H1 (cell line): ENCODE measurements around the gene TMEM187. TPM values are rescaled to one million over a fixed set of nuclear protein-coding genes. Genes with fewer than 3 reads are reported as not detected.

ENCODE experiments used
- CTCF ChIA-PET: fragments of 300-600 bp; sonication (Branson Sonifier 250); formaldehyde crosslinking; loops from one replicate; lab custom pipeline; 2021; ENCODE audit not compliant: partially characterized antibody; lab: Charles Lee
- POLR2A ChIA-PET: fragments of 300-600 bp; sonication (Branson Sonifier 250); formaldehyde crosslinking; loops from one replicate; lab custom pipeline; 2021; ENCODE audit warnings: inconsistent platforms; ENCODE audit not compliant: partially characterized antibody; lab: Charles Lee
- DNase-seq, 2 experiments: peaks; one replicate each; pipeline versions ENCODE4 v3.0.0 to v3.0.0-alpha.2; 2010 to 2022; ENCODE audit warnings: low spot score in 2 of 2, low read depth in 1 of 2, mixed read lengths in 1 of 2
- FAIRE-seq: peaks from 2 replicates; lab custom pipeline; 2011; peaks lifted over from hg19 to GRCh38; lab: Jason Lieb, UNC
- H2AFZ ChIP-seq: 2 replicates; pipeline ENCODE4 v1.8.1; 2012; ENCODE audit warnings: low read length, inconsistent platforms
- H2AK5ac ChIP-seq: 2 replicates; pipeline ENCODE4 v1.6.1; 2013; ENCODE audit warnings: low read depth, low read length
- H2BK120ac ChIP-seq: replicated peaks from 2 replicates; pipeline ENCODE3; 2013; ENCODE audit warnings: low read depth, low read length, inconsistent platforms
- H2BK12ac ChIP-seq: 2 replicates; pipeline ENCODE4 v1.6.1; 2013; ENCODE audit warnings: low read depth, low read length
- H2BK15ac ChIP-seq: 2 replicates; pipeline ENCODE4 v1.6.1; 2013; ENCODE audit warnings: low read length
- H2BK20ac ChIP-seq: 2 replicates; pipeline ENCODE4 v1.6.1; 2013; ENCODE audit warnings: low read length
- H2BK5ac ChIP-seq: 2 replicates; pipeline ENCODE4 v1.6.1; 2013; ENCODE audit warnings: low read depth, low read length
- H3K14ac ChIP-seq: 2 replicates; pipeline ENCODE4 v1.6.1; 2013; ENCODE audit warnings: inconsistent platforms; ENCODE audit not compliant: insufficient read length
- H3K18ac ChIP-seq: 2 replicates; pipeline ENCODE4 v1.6.1; 2013; ENCODE audit warnings: low read length; ENCODE audit errors: extremely low read depth
- H3K23ac ChIP-seq: 2 replicates; pipeline ENCODE4 v1.6.1; 2013; ENCODE audit warnings: inconsistent platforms; ENCODE audit not compliant: insufficient read length
- H3K23me2 ChIP-seq: 2 replicates; pipeline ENCODE4 v1.6.1; 2013; ENCODE audit warnings: low read depth, low read length
- H3K27ac ChIP-seq: 2 replicates; pipeline ENCODE4 v1.6.1; 2011; ENCODE audit warnings: low read depth, low read length, inconsistent platforms
- H3K27me3 ChIP-seq, 4 experiments: replicated peaks in 1 of 4; 1 replicate in 1 of 4; 2 replicates in 3 of 4; pipeline versions ENCODE4 v1.6.1 to v1.8.1; 2011 to 2013; ENCODE audit warnings: low read length in 3 of 4, mild to moderate bottlenecking in 3 of 4, inconsistent platforms in 2 of 4, mixed read lengths in 2 of 4, moderate library complexity in 1 of 4; ENCODE audit not compliant: control insufficient read depth in 3 of 4, insufficient read depth in 3 of 4; ENCODE audit errors: extremely low read depth in 1 of 4
- H3K36me3 ChIP-seq, 4 experiments: 2 replicates each; pipeline versions ENCODE4 v1.6.1 to v1.8.1; 2011 to 2013; ENCODE audit warnings: mild to moderate bottlenecking in 4 of 4, low read length in 3 of 4, moderate library complexity in 2 of 4, control low read depth in 1 of 4, inconsistent platforms in 1 of 4; ENCODE audit not compliant: insufficient read depth in 4 of 4, control insufficient read depth in 2 of 4
- H3K4ac ChIP-seq: replicated peaks from 2 replicates; pipeline ENCODE3; 2013; ENCODE audit warnings: low read length, low read depth, mixed read lengths, inconsistent platforms; ENCODE audit not compliant: insufficient read length
- H3K4me1 ChIP-seq, 4 experiments: replicated peaks in 1 of 4; 1 replicate in 1 of 4; 2 replicates in 3 of 4; pipeline versions ENCODE4 v1.6.1 to v1.8.1; 2011 to 2013; ENCODE audit warnings: low read length in 3 of 4, inconsistent platforms in 2 of 4, mixed read lengths in 1 of 4; ENCODE audit not compliant: insufficient read depth in 4 of 4, control insufficient read depth in 3 of 4
- H3K4me2 ChIP-seq, 2 experiments: 2 replicates each; pipeline versions ENCODE4 v1.6.1 to v1.8.1; 2011 to 2013; ENCODE audit warnings: low read depth in 2 of 2, low read length in 2 of 2, control low read depth in 1 of 2, inconsistent platforms in 1 of 2, mild to moderate bottlenecking in 1 of 2; ENCODE audit not compliant: insufficient read depth in 1 of 2
- H3K4me3 ChIP-seq, 4 experiments: fragments of 200-600, 300-600 bp in 1 of 4; sonication (generic), shearing (Covaris generic), sonication (Bioruptor Twin) in 1 of 4; 2 replicates each; pipeline versions ENCODE4 v1.5.1 to v1.8.1; 2011 to 2016; ENCODE audit warnings: low read length in 4 of 4, low read depth in 3 of 4, control low read depth in 2 of 4, inconsistent platforms in 2 of 4, mild to moderate bottlenecking in 2 of 4, mixed read lengths in 1 of 4, moderate library complexity in 1 of 4; ENCODE audit not compliant: insufficient read depth in 2 of 4; ENCODE audit errors: extremely low read depth in 1 of 4
- H3K56ac ChIP-seq: replicated peaks from 2 replicates; pipeline ENCODE3; 2013; ENCODE audit warnings: low read depth, mild to moderate bottlenecking, mixed read lengths, low read length, inconsistent platforms; ENCODE audit not compliant: insufficient read length
- H3K79me1 ChIP-seq: 2 replicates; pipeline ENCODE4 v1.6.1; 2013; ENCODE audit warnings: low read depth, low read length, control low read depth
- H3K79me2 ChIP-seq, 2 experiments: 2 replicates each; pipeline versions ENCODE4 v1.6.1 to v1.8.1; 2012 to 2013; ENCODE audit warnings: low read length in 2 of 2, mild to moderate bottlenecking in 2 of 2, inconsistent platforms in 1 of 2; ENCODE audit not compliant: insufficient read depth in 2 of 2, control insufficient read depth in 1 of 2
- H3K9ac ChIP-seq, 4 experiments: replicated peaks in 1 of 4; 1 replicate in 1 of 4; 2 replicates in 3 of 4; pipeline versions ENCODE4 v1.6.1 to v1.8.1; 2011 to 2013; ENCODE audit warnings: low read depth in 3 of 4, low read length in 3 of 4, control low read depth in 2 of 4, mild to moderate bottlenecking in 2 of 4, moderate library complexity in 2 of 4, inconsistent platforms in 1 of 4; ENCODE audit errors: extremely low read depth in 1 of 4
- H3K9me3 ChIP-seq, 2 experiments: 2 replicates each; pipeline versions ENCODE4 v1.6.1 to v1.8.1; 2012 to 2013; ENCODE audit warnings: mild to moderate bottlenecking in 2 of 2, moderate library complexity in 2 of 2, control low read depth in 1 of 2, inconsistent platforms in 1 of 2, low read depth in 1 of 2, low read length in 1 of 2, mixed read lengths in 1 of 2; ENCODE audit not compliant: insufficient read depth in 2 of 2
- H4K20me1 ChIP-seq, 2 experiments: replicated peaks in 1 of 2; 2 replicates each; pipeline versions ENCODE3 to v1.8.1; 2011 to 2013; ENCODE audit warnings: inconsistent platforms in 2 of 2, low read length in 2 of 2, mild to moderate bottlenecking in 1 of 2; ENCODE audit not compliant: insufficient read depth in 2 of 2, control insufficient read depth in 1 of 2
- H4K5ac ChIP-seq: 2 replicates; pipeline ENCODE4 v1.6.1; 2013; ENCODE audit warnings: low read length, low read depth, mixed read lengths, inconsistent platforms; ENCODE audit not compliant: insufficient read length
- H4K8ac ChIP-seq: 2 replicates; pipeline ENCODE4 v1.8.0; 2013; ENCODE audit warnings: mild to moderate bottlenecking, moderate library complexity, low read length, inconsistent platforms; ENCODE audit not compliant: insufficient read depth; ENCODE audit errors: extremely low read depth
- H4K91ac ChIP-seq: replicated peaks from 2 replicates; pipeline ENCODE3; 2013; ENCODE audit warnings: low read length, mixed read lengths, inconsistent platforms; ENCODE audit not compliant: insufficient read length
- BCL11A ChIP-seq, 2 experiments: IDR thresholded peaks; one replicate each; pipeline ENCODE4 v1.6.1; 2011; ENCODE audit warnings: low read depth in 2 of 2, low read length in 2 of 2, mild to moderate bottlenecking in 2 of 2
- BRCA1 ChIP-seq: IDR thresholded peaks from 2 replicates; pipeline ENCODE4 v1.6.1; 2012; ENCODE audit warnings: low read depth, low read length, improper control_type of control experiment
- EGR1 ChIP-seq: IDR thresholded peaks from 2 replicates; pipeline ENCODE4 v1.6.1; 2011; ENCODE audit warnings: low read depth, low read length, borderline replicate concordance
- KDM1A ChIP-seq: fragments of 200-600, 300-600 bp; sonication (generic); IDR thresholded peaks from 2 replicates; pipeline ENCODE4 v1.7.1; 2016; ENCODE audit warnings: mild to moderate bottlenecking, low read length, borderline replicate concordance
- MAFK ChIP-seq: IDR thresholded peaks from 2 replicates; pipeline ENCODE4 v1.6.1; 2012; ENCODE audit warnings: low read depth, mild to moderate bottlenecking, improper control_type of control experiment, low read length
- NANOG ChIP-seq: IDR thresholded peaks from 2 replicates; pipeline ENCODE4 v1.6.1; 2011; ENCODE audit warnings: low read length, low read depth, mild to moderate bottlenecking, inconsistent platforms; ENCODE audit not compliant: insufficient read depth, poor library complexity, severe bottlenecking
- RXRA ChIP-seq: IDR thresholded peaks from 2 replicates; pipeline ENCODE4 v1.6.1; 2011; ENCODE audit warnings: low read depth, mild to moderate bottlenecking, low read length, moderate library complexity; ENCODE audit not compliant: insufficient read depth
- WGBS, 2 experiments: shearing (Covaris generic) in 1 of 2; methylation state at CpG; one replicate each; pipeline versions ENCODE4 v1.1.6 to v1.1.7; 2013 to 2015; ENCODE audit warnings: low lambda C conversion rate in 2 of 2, mixed read lengths in 2 of 2, inconsistent platforms in 1 of 2, low coverage in 1 of 2, missing lambda C conversion rate in 1 of 2; ENCODE audit not compliant: insufficient replicate concordance in 2 of 2, insufficient coverage in 1 of 2, insufficient read length in 1 of 2; ENCODE audit errors: extremely low coverage in 1 of 2, missing lambda C conversion rate in 1 of 2; 5-methylcytosine and 5-hydroxymethylcytosine counted together
- polyA plus RNA-seq, 7 experiments: library from polyadenylated mRNA; depleted of rRNA in 3 of 7; stranded (reverse) in 5 of 7; unstranded in 2 of 7; fragments of >200 nt in 5 of 7; fragments of 200-250 nt in 2 of 7; gene quantifications; 1 replicate in 5 of 7; 2 replicates in 1 of 7; 4 replicates in 1 of 7; pipeline versions ENCODE4 v1.2.1 to v1.2.3, GENCODE V29; 2011 to 2013; ENCODE audit warnings: missing spikeins in 2 of 7, mixed read lengths in 2 of 7
- total RNA-seq: library from RNA; stranded (reverse); fragmentation: NEBNext Ultra II Directional; extraction: Animal tissue kit (Norgen Biotek cat#: 25700); gene quantifications from 2 replicates; pipeline ENCODE4 v1.2.1, GENCODE V29; 2021
- TF ChIP-seq, protein P1 (sequence below), 3 experiments: IDR thresholded peaks; 1 replicate in 2 of 3; 2 replicates in 1 of 3; pipeline versions ENCODE4 v1.5.1 to v1.6.1; 2011; ENCODE audit warnings: low read length in 3 of 3, mild to moderate bottlenecking in 3 of 3, inconsistent platforms in 2 of 3, low read depth in 1 of 3, moderate library complexity in 1 of 3; ENCODE audit not compliant: insufficient read depth in 1 of 3; ENCODE audit errors: control extremely low read depth in 1 of 3

The TMEM187 gene
- total and polyA plus RNA-seq, 2 of the 8 experiments (the other 6 are each of a cell fraction or from before 2014, with no cell fraction given) = 5.0 to 14.5 TPM

DNA sequence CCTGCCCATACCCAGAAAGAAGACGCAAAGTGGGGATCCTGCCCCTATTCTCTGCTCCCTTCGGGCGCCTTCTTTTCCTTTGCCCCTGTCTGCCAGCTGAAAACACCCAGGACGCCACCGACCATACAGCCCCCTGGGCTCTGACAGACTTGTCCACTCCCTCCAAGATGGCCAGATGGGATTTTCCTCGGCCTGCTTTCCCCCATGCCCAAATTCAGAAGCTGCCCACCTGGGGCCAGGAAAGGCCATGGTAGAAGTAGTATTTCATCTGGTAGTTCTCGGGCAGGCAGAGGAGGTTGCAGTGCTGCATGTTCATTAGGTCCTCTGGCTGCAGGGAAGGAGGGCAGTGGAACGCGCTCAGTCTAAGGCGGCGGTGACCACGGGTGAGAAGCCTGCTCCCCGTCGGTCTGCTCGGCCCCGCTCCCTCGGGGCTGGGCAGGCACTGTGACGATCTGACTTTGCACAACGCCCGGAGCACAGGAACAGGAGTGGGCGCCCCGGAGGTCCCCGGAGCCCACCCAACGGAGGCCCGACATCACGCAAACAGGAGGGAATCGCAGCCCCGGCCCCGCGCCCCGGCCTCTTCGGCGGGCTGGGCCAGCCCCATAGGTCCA, 38.3 kb upstream of the TMEM187 start:
- ChIA-PET POLR2A (interaction anchor here (0.7 to 18.9 kb wide), 8 partner anchors 10 to 334 kb away, joined by 3 to 231 read pairs (median 4); partner anchors contain the start of genes ARHGAP4, IDH3G, RENBP and SSR4), CTCF (interaction anchor here (0.7 to 19.6 kb wide), 4 partner anchors 10 to 156 kb away, joined by 3 to 272 read pairs (median 4); partner anchors contain the start of gene RENBP)
- Histone ChIP-seq H3K36me3 (peaks cover 0 to 10% (median 4%) of the 10 kb centered on the region in 4 experiments; a peak in 2 of 8 replicates), H2BK15ac (no peak overlapping the region), H3K27ac (no peak overlapping the region), H2BK20ac (no peak overlapping the region), H3K79me1 (no peaks in the 10 kb centered on the region), H3K27me3 (no peaks in the 10 kb centered on the region), H2BK120ac (no peak overlapping the region), H4K20me1 (peaks cover 0 to 3% of the 10 kb centered on the region in 2 experiments), H4K8ac (no peak overlapping the region), H3K4me1 (peaks cover 0 to 5% (median 3%) of the 10 kb centered on the region in 4 experiments; a peak in 5 of 7 replicates), H3K9me3 (no peaks in the 10 kb centered on the region), H3K56ac (no peak overlapping the region), H3K79me2 (peaks cover 0 to 13% of the 10 kb centered on the region in 2 experiments; a peak in 2 of 4 replicates), H3K4ac (no peak overlapping the region), H3K4me2 (peak overlapping the region; percentile 70 to 79), H3K14ac (no peak overlapping the region), H3K9ac (peak overlapping the region; percentile 20 to 80 (median 60); a peak in 5 of 7 replicates), H3K23ac (no peak overlapping the region), H2BK12ac (no peak overlapping the region), H2AFZ (no peak overlapping the region), H4K91ac (no peak overlapping the region), H2BK5ac (no peak overlapping the region), H3K4me3 (peak overlapping the region; percentile 57 to 87 (median 66)), H4K5ac (no peak overlapping the region), H2AK5ac (no peak overlapping the region), H3K23me2 (0 out of 2 replicates have a peak, but pooled peaks cover 2% of the 10 kb centered on the region), H3K18ac (no peak overlapping the region)
- TF ChIP-seq MAFK (no peak), BRCA1 (no peak), BCL11A (IDR thresholded peaks at IDR 0.05; ENCODE audit: low read depth in 2 of 2, low read length in 2 of 2) (no peak), NANOG (no peak), EGR1 (no peak), RXRA (no peak), KDM1A (no peak)
- TF ChIP-seq, protein P1, sequence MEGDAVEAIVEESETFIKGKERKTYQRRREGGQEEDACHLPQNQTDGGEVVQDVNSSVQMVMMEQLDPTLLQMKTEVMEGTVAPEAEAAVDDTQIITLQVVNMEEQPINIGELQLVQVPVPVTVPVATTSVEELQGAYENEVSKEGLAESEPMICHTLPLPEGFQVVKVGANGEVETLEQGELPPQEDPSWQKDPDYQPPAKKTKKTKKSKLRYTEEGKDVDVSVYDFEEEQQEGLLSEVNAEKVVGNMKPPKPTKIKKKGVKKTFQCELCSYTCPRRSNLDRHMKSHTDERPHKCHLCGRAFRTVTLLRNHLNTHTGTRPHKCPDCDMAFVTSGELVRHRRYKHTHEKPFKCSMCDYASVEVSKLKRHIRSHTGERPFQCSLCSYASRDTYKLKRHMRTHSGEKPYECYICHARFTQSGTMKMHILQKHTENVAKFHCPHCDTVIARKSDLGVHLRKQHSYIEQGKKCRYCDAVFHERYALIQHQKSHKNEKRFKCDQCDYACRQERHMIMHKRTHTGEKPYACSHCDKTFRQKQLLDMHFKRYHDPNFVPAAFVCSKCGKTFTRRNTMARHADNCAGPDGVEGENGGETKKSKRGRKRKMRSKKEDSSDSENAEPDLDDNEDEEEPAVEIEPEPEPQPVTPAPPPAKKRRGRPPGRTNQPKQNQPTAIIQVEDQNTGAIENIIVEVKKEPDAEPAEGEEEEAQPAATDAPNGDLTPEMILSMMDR (IDR thresholded peaks at IDR 0.05; ENCODE audit: control extremely low read depth in 1 of 3, insufficient read depth in 1 of 3, low read depth in 1 of 3, low read length in 3 of 3) = no peak
- DNase-seq (no peak), FAIRE-seq (no peak)
- 6% methylated on average over 8 of the region's 33 CpGs; no CpG with 5 or more reads in 1 of the 2 experiments for WGBS, 2 experiments
